GM12878 (cell line): ENCODE data around the gene ZNF577. TPM values are rescaled to one million over a fixed set of nuclear protein-coding genes. Genes with fewer than 3 reads are reported as not detected.

Source experiments
- ATF2 ChIP-seq: IDR thresholded peaks from 2 replicates; pipeline ENCODE4 v1.6.1; 2012; ENCODE audit warnings: low read length, inconsistent platforms
- BHLHE40 ChIP-seq, 2 experiments: fragments of 450-650 bp in 1 of 2; IDR thresholded peaks; 2 replicates each; pipeline ENCODE4 v1.6.1; 2011 to 2017; ENCODE audit warnings: low read depth in 2 of 2, borderline replicate concordance in 1 of 2, improper control_type of control experiment in 1 of 2, low read length in 1 of 2, mild to moderate bottlenecking in 1 of 2
- BMI1 ChIP-seq: fragments of 450-650 bp; IDR thresholded peaks from 2 replicates; pipeline ENCODE4 v1.6.1; 2016; ENCODE audit warnings: mild to moderate bottlenecking, moderate library complexity, borderline replicate concordance
- CEBPB ChIP-seq, 2 experiments: fragments of 150-350 bp in 1 of 2; IDR thresholded peaks; 2 replicates each; pipeline ENCODE4 v1.6.1; 2012 to 2014; ENCODE audit warnings: low read depth in 2 of 2, low read length in 2 of 2, borderline replicate concordance in 1 of 2, inconsistent platforms in 1 of 2
- EGR1 ChIP-seq, 2 experiments: IDR thresholded peaks; 1 replicate in 1 of 2; 2 replicates in 1 of 2; pipeline ENCODE4 v1.6.1; 2011 to 2012; ENCODE audit warnings: low read depth in 2 of 2, low read length in 2 of 2, borderline replicate concordance in 1 of 2, mild to moderate bottlenecking in 1 of 2, moderate library complexity in 1 of 2
- EP300 ChIP-seq, 2 experiments: fragments of 150-350 bp in 1 of 2; IDR thresholded peaks; 2 replicates each; pipeline ENCODE4 v1.6.1; 2011 to 2012; ENCODE audit warnings: low read depth in 2 of 2, low read length in 2 of 2, borderline replicate concordance in 1 of 2, improper control_type of control experiment in 1 of 2, inconsistent platforms in 1 of 2; ENCODE audit not compliant: control insufficient read depth in 1 of 2
- HCFC1 ChIP-seq: fragments of 150-350 bp; IDR thresholded peaks from 2 replicates; pipeline ENCODE4 v1.6.1; 2014; ENCODE audit warnings: low read length
- HDGF ChIP-seq: fragments of 450-650 bp; IDR thresholded peaks from 2 replicates; pipeline ENCODE4 v1.6.1; 2016; ENCODE audit warnings: antibody characterized with exemption
- MTA3 ChIP-seq: IDR thresholded peaks from 2 replicates; pipeline ENCODE4 v1.6.1; 2012; ENCODE audit warnings: low read length, inconsistent platforms, borderline replicate concordance
- PKNOX1 ChIP-seq: fragments of 450-650 bp; IDR thresholded peaks from 2 replicates; pipeline ENCODE4 v1.6.1; 2016; ENCODE audit warnings: mild to moderate bottlenecking
- POLR2A ChIP-seq: IDR thresholded peaks from 2 replicates; pipeline ENCODE4 v1.6.1; 2011; ENCODE audit warnings: low read depth, mild to moderate bottlenecking, low read length
- POLR2AphosphoS5 ChIP-seq: IDR thresholded peaks from 2 replicates; pipeline ENCODE4 v1.6.1; 2011; ENCODE audit warnings: mild to moderate bottlenecking, low read length, inconsistent platforms
- RAD21 ChIP-seq: IDR thresholded peaks from 2 replicates; pipeline ENCODE4 v1.6.1; 2011; ENCODE audit warnings: mild to moderate bottlenecking, low read depth, low read length, moderate library complexity; ENCODE audit not compliant: insufficient read depth
- RAD51 ChIP-seq: fragments of 450-650 bp; IDR thresholded peaks from 2 replicates; pipeline ENCODE4 v1.6.1; 2016; ENCODE audit warnings: moderate library complexity, mild to moderate bottlenecking, inconsistent platforms
- RB1 ChIP-seq: fragments of 450-650 bp; formaldehyde crosslinking; IDR thresholded peaks from 2 replicates; pipeline ENCODE4 v1.6.1; 2017; ENCODE audit warnings: mild to moderate bottlenecking, borderline replicate concordance
- SP1 ChIP-seq: IDR thresholded peaks from one replicate; pipeline ENCODE4 v1.6.1; 2011; ENCODE audit warnings: low read depth, low read length
- WRNIP1 ChIP-seq: IDR thresholded peaks from 2 replicates; pipeline ENCODE4 v1.6.1; 2011; ENCODE audit warnings: low read depth, low read length, improper control_type of control experiment, borderline replicate concordance
- ZNF384 ChIP-seq: IDR thresholded peaks from 2 replicates; pipeline ENCODE4 v1.6.1; 2012; ENCODE audit warnings: low read depth, mild to moderate bottlenecking, low read length, improper control_type of control experiment, borderline replicate concordance
- polyA plus RNA-seq, 11 experiments: library from polyadenylated mRNA; depleted of rRNA in 4 of 11; unstranded in 6 of 11; stranded (reverse) in 5 of 11; fragments of >200 nt; fragmentation: Nextera tagmentation in 4 of 11; fragmentation: Illumina TruSeq in 1 of 11; extraction: Ambion mirVana in 4 of 11; extraction: Trizol in 1 of 11; gene quantifications; 1 replicate in 1 of 11; 2 replicates in 10 of 11; pipeline versions ENCODE4 v1.2.1 to v1.2.3, GENCODE V29; 2011 to 2016; ENCODE audit warnings: inconsistent platforms in 2 of 11, missing spikeins in 2 of 11, low read depth in 1 of 11
- total RNA-seq, 4 experiments: library from RNA; depleted of rRNA in 3 of 4; stranded (reverse); fragments of >200 nt in 3 of 4; fragmentation: Illumina TruSeq in 1 of 4; extraction: Trizol in 1 of 4; gene quantifications; 2 replicates each; pipeline versions ENCODE4 v1.2.1 to v1.2.3, GENCODE V29; 2013 to 2021
- TF ChIP-seq, protein P1 (sequence below): IDR thresholded peaks from 2 replicates; pipeline ENCODE4 v1.6.1; 2011; ENCODE audit warnings: borderline replicate concordance, low read depth, mild to moderate bottlenecking, moderate library complexity, low read length; ENCODE audit not compliant: insufficient read depth, poor library complexity, severe bottlenecking
- TF ChIP-seq, protein P2 (sequence below): fragments of 450-650 bp; IDR thresholded peaks from 2 replicates; pipeline ENCODE4 v1.6.1; 2014; ENCODE audit warnings: mild to moderate bottlenecking
- TF ChIP-seq, protein P3 (sequence below): fragments of 450-650 bp; IDR thresholded peaks from 2 replicates; pipeline ENCODE4 v1.6.1; 2018; ENCODE audit warnings: borderline replicate concordance, mild to moderate bottlenecking; ENCODE audit not compliant: partially characterized antibody

ZNF577 gene
- total and polyA plus RNA-seq, 10 of the 15 experiments (the other 5 are each of a cell fraction or from before 2014, with no cell fraction given): 1.0 to 6.1 (median 4.5) TPM

DNA sequence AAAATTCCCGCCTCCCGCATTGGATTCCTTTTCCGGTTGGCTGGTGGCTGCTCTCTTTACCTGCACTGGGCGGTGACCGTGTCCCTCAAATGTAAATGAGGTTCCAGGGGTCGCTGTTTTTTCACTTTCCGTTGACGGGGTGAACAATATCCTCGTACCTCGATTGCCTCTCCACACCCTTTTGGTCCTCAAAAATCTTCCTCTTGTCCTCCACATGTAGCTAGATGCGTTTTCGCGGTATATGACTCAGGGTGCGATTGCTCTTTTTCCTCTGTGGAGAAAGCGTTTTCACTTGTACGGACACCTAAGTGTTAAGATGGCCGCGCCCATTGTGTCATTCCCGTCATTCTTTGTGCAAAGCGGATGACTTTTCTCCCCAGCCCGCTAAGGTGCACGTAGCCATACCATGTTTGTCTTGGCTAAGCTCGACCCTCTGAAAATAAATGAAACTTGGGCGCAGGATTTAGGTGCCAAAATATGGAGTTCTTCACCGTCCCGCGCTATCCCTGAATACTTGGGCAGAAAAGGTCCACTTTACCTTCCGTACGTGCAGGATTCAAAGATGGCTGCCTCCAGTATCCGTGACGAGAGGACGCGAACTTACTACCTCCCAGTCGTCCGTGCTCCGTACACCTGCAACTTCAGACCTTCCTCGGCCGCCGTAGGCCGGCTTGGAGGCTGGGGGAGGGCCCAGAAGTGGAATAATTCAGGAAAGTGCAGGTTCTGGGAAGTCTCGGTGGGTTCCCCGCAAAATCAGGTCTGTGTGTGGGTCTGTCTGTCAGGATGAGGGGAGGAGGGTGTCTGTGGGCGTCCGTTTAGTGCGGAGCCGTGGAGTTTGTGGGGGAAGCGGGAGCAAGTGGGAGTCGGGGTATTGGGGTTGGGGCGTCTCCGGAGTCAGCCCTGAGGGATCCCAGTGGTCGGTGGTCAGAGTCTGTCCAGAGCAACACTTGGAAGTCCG is 39.3 kb upstream of the ZNF577 start, which contains the start of gene ZNF613 (continued):
- TF ChIP-seq RAD51 (peak; percentile 8; the same call in 1 of the 2 replicates), PKNOX1 (peak; percentile 97), POLR2AphosphoS5 (no peak), WRNIP1 (no peak; the same call in 1 of the 2 replicates), EGR1 (IDR thresholded peaks at IDR 0.05; ENCODE audit: borderline replicate concordance in 1 of 2, low read depth in 2 of 2, low read length in 2 of 2) (no peak), BMI1 (no peak), SP1 (no peak), MTA3 (no peak), RAD21 (no peak), CEBPB (IDR thresholded peaks at IDR 0.05; ENCODE audit: borderline replicate concordance in 1 of 2, low read depth in 2 of 2, low read length in 2 of 2) (no peak), HDGF (no peak), RB1 (no peak; the same call in 1 of the 2 replicates), HCFC1 (peak; percentile 74), EP300 (IDR thresholded peaks at IDR 0.05; ENCODE audit: borderline replicate concordance in 1 of 2, control insufficient read depth in 1 of 2, low read depth in 2 of 2, low read length in 2 of 2) (no peak), ATF2 (no peak), BHLHE40 (IDR thresholded peaks at IDR 0.05; ENCODE audit: borderline replicate concordance in 1 of 2, low read depth in 2 of 2, low read length in 1 of 2) (0 out of 4 replicates have a peak, but pooled peaks of 1 of the 2 experiments have one; percentile 24), ZNF384 (peak; percentile 61), POLR2A (peak; percentile 24)
- TF ChIP-seq, protein P1, sequence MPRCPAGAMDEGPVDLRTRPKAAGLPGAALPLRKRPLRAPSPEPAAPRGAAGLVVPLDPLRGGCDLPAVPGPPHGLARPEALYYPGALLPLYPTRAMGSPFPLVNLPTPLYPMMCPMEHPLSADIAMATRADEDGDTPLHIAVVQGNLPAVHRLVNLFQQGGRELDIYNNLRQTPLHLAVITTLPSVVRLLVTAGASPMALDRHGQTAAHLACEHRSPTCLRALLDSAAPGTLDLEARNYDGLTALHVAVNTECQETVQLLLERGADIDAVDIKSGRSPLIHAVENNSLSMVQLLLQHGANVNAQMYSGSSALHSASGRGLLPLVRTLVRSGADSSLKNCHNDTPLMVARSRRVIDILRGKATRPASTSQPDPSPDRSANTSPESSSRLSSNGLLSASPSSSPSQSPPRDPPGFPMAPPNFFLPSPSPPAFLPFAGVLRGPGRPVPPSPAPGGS: no peak
- TF ChIP-seq, protein P2, sequence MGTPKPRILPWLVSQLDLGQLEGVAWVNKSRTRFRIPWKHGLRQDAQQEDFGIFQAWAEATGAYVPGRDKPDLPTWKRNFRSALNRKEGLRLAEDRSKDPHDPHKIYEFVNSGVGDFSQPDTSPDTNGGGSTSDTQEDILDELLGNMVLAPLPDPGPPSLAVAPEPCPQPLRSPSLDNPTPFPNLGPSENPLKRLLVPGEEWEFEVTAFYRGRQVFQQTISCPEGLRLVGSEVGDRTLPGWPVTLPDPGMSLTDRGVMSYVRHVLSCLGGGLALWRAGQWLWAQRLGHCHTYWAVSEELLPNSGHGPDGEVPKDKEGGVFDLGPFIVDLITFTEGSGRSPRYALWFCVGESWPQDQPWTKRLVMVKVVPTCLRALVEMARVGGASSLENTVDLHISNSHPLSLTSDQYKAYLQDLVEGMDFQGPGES: no peak
- TF ChIP-seq, protein P3, sequence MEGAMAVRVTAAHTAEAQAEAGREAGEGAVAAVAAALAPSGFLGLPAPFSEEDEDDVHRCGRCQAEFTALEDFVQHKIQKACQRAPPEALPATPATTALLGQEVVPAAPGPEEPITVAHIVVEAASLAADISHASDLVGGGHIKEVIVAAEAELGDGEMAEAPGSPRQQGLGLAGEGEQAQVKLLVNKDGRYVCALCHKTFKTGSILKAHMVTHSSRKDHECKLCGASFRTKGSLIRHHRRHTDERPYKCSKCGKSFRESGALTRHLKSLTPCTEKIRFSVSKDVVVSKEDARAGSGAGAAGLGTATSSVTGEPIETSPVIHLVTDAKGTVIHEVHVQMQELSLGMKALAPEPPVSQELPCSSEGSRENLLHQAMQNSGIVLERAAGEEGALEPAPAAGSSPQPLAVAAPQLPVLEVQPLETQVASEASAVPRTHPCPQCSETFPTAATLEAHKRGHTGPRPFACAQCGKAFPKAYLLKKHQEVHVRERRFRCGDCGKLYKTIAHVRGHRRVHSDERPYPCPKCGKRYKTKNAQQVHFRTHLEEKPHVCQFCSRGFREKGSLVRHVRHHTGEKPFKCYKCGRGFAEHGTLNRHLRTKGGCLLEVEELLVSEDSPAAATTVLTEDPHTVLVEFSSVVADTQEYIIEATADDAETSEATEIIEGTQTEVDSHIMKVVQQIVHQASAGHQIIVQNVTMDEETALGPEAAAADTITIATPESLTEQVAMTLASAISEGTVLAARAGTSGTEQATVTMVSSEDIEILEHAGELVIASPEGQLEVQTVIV: no peak
